Measurements from ENCODE around the gene EXOC4.

Gene EXOC4

DNA sequence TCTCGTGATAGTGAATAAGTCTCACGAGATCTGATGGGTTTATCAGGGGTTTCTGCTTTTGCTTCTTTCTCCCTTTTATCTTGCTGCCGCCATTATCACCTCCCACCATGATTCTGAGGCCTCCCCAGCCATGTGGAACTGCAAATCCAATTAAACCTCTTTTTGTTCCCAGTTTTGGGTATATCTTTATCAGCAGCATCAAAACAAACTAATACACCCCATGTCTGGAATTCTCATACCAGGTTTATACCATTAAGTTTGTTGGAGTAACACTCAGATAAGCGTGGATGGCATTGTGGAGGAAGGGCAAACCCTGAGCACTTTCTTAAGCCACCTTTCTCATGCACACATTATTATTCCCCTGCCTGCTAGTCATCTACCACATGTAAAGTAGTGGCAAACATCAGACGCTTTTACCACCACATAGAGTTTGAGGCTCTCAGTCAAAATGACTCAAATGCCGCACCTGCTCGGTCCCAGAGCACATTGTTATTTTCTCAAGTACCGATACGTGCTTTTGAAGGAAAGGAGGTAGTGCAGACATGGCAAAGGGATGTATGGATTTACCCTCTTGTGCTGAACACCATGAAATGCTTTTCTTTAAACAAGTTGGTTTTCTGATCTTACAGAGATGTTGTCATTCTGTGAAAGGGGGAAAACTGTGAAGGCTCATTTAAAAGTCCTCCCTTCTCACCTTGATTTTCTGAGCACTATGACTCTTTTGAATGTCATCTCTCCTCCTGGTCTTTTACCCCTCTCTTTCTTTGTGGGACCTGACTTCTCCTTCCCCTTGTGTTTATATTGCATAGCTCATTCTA, 429.7 kb downstream of the EXOC4 start:
- DNase-seq: no peak

DNA sequence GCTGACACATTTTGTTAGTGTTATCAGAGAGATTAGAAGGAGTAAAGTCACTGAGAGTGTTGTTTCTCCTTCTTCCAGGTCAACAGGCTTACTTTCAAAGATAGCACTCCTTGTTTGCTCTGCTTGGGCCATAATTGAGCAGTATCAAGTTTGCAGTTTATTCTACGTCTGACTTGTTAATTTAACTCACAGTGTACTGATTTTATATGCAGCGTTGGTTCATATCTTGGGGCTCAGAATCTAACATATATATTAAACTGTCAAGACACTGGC, 430.2 kb downstream of the EXOC4 start:
- no peak for DNase-seq

DNA sequence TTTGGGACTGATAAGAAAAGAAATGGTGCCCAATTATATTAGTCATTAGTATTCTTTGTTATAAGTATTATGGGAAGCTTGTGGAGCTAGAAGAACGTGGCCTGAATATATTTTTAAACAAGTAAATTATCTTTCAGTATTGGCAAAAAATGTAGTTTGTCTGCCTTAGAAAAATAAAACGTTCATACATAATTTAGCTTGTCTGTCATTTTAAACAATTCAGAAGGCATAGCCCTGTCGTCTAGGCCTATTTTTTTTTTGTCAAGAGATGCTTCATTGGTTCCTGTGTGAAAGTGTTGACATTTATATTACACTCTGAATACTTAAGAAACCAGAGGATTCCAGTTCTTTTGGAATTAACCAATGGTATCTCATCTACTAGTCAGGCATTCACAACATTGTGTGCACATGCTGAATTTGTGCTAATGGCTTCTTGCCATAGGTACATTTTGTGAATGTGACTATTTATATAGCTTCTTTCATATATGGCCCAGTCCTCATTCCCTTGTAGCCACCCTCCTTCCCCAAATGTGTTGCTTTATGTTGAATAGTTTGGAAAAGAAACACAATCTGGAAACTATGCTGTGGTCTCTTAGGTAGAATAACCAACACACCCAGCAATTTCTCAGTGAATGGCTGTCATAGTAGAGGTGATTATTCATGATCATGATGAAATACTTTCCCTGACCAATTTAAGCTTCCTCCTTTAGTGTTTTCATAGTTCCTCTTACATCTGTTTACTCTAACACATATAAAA, 435.8 kb downstream of the EXOC4 start:
- DNase-seq: peak in 1 of 2 experiments; percentile 24

DNA sequence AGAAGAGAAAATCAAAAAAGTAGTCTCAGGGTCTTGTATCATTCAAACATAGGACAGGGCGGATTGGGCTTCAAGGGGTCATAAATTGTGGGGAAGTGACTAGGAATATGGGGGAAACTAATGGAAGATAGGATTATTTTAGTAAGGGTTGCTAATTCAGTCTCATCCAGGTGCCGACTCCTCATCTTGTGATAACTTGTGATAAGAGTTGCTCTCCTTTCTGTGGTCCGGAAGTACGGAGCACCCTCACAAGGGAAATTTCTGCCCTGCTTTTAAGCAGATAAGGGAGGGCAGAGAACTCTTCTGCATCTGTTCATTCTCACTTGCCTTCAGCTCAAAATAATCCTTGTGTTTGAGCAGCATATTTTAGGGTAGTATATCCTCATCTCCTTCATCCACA, 437.9 kb downstream of the EXOC4 start:
- no peak for DNase-seq

DNA sequence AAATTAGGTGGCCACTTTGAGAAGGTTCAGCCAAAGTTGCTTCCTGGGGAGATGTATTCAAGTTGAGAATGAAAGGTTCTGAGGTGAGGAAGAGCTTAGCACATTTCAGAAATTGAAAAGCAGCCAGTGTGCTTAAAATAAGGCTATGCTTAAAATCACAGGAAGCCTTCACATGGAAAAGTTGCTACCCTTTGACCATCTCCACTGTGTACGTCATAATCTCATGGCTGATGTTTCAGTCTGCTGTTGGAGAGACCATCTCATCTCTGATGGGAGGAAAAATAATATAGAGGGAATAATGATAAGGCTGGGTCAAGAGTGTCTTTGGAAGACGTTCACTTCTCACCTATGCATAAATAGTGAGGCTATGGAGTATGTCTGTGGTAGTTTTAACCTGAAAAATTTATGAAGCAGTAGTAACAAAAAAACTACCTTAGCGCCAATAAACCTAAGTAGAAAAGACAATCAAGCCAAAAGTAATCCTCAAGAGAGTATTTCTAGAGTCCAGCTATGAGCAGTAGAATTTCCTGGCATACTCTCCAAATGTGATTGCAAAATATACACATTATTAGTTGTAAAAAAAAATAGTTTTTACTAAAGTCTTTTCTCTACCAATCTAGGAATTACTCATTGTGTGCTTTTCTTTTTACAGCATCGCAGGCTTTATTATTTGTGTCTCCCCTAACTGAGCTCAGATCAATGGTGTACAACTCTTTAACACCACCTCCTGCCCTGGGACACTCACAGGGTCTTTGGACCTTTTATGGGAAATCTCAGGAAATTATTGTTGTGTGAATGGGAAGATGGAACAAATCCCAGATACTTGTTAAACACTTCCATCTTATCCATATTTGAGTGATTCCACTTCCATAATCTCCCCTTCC, 439.1 kb downstream of the EXOC4 start:
- DNase-seq: no peak

DNA sequence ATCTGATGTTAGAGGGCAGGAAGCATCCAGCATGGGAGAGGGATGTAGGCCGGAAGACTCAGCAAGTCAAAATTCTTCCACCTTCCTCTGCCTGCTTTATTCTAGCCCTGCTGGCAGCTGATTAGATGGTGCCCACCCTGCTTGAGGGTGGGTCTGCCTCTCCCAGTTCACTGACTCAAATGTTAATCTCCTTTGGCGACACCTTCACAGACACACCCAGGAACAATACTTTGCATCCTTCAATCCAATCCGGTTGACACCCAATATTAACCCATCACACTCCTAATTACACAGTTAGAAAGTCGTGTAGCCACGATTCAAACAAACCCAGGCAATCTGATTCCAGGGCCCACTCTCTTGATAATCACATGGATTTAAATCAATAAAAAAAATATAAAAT, 440.4 kb downstream of the EXOC4 start:
- no peak for DNase-seq

DNA sequence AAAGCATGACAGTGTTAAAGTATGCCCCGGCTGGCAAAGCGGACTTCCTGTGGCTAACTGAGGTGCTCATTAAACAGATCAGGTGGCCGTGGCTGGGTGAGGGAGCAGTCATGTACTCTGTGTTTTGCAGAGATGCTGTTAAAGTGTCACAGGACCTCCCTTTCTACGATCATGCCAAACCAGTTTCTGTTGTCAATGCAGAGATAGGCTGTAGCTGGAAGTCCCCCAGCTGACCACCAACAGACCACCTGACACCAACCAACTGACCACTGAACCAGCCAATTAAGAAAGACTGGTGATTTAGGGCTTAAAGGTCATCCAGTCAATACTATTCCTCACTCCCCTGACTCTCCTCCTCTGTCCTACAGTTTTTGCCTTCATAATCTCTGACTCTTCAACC, 443.2 kb downstream of the EXOC4 start:
- DNase-seq: peak in 1 of 2 experiments; percentile 32

DNA sequence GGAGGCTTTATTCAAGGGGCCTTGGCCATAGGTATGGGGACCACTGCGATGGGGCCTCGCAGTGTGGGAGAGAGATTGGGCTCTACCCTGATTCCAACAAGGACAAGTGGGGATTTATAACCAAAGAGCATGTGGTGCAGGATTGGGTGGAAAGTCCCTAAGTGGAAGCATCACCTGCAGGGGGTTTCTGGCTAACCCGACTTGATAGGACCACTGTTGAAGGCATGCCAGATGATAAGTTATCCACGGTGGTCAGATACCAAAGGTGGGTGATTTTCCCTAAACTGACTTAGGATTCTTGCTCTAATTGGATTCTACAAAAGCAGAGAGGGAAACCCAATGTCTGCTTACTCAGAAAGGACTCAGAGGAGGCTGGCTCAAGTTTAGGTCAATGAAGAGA, 444.7 kb downstream of the EXOC4 start:
- DNase-seq: no peak

DNA sequence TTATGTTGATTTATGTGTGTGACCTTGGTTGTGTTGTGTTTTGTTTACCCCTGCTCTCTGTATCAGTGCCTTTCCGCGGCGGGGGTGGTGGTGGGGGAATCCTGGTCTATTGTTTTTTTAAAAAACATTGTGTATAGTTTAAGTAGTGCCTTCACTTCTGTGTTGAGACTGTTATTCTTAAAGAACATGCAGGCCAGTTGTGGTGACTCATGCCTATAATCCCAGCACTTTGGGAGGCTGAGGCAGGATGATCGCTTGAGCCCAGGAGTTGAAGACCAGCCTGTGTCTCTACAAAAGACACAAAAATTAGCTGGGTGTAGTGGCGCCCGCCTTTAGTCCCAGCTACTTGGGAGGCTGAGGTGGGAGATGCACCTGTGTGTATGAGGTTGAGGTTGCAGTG, 445.2 kb downstream of the EXOC4 start:
- DNase-seq: no peak

DNA sequence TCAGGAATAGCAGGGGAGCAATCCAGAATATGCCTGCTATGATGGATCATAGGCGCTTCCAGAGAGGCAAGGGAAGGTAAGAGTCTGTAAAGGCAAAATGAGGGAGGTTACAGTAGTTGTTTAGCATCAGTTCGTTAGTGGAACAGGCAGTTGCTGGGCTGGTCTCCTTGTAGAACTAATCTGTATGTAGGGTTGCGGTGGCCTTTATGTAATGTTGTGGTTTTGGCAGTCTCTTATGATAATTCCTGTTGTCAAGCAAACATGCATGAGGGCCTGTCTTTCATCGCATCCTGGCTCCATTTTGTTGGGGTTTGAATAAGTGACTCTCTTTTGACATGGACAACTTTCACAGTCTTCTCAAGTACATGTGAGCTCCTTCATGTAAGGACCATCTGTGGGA, 446.5 kb downstream of the EXOC4 start:
- no peak for DNase-seq

DNA sequence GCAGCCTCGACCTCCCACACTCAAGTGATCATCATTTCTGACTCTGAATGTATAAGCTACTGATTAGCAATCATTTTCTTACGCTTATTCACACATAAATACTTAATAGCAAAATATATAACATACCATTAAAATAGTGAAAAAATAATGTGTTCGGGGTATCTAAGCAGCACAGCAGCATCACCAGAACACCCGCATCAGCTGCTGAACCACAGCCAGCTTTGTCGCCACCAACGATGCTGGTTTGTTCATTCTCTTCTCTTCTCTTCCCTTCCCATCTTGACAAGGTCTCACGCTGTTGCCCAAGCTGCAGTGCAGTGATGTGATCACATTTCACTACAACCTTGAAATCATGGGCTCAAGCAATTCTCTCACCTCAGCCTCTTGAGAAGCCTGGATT, 449.2 kb downstream of the EXOC4 start:
- DNase-seq: no peak

DNA sequence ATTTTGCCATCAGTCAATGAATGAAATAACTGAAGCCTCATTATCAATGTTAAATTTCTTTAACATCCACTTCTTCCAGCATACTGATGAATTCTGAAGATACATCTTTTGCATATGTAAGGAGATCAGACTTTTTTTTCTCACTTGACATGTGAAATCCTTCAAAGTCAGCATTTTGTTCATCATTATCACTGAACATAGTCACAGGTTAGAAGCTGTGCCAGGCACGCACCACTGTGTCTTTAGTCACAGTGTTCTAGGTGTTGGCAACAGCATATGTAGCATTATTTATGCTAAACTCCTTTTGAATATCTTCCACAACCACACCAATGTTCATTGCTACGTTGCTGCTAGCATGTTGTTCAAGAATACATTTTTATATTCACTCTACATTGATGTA, 450.1 kb downstream of the EXOC4 start:
- no peak for DNase-seq

DNA sequence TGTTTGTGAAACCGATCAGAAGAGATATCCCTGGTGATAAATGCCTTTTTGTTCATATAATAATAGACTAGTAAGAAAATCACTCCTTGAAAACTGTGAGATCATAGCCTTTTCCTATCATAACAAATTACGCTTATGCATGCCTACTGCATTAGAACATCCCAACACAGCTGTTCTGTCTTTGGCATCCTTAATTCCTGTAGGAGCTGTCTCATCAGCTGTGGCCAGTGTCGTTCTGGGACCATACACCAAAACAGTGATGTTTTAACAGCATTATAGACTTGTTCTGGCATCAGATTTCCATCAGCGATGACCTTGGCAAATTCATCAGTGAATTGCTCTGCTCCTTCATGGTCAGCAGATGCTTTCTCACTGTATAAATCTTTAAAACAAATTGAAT, 450.7 kb downstream of the EXOC4 start:
- no peak for DNase-seq

DNA sequence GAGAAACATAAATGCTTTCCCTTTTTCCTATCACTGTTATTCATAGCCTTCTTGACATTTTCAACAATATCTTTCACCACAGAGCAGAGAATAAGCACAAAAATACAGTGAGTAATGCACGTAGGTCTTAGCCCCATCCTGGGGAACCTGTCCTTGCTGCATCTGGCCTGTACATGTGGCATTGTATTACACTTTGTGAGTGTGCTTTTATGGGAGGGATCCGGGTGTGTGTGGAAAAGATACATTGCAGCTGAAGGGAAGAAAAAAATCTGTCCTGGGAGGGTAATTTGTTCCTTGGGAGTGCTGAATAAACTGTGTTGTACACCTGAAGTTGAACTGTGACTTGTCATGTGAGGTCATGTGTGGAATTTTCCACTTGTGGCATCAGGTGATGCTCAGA, 451.6 kb downstream of the EXOC4 start:
- DNase-seq: no peak

DNA sequence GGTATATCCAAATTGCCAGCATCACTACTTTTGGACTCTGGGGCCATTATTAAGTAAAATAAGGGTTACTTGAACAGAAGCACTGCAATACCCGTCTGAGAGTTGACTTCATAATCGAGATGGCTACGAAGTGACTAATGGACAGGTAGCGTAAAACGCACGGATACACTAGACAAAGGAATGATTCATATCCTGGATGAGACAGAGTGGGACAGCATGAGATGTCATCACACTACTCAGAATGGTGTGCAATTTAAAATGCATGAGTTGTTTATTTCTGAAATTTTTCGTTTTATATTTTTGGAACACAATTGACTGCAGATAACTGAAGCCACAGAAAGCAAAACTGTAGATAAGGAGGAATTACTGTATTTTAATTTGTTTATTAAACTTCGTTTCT, 452.7 kb downstream of the EXOC4 start:
- no peak for DNase-seq

DNA sequence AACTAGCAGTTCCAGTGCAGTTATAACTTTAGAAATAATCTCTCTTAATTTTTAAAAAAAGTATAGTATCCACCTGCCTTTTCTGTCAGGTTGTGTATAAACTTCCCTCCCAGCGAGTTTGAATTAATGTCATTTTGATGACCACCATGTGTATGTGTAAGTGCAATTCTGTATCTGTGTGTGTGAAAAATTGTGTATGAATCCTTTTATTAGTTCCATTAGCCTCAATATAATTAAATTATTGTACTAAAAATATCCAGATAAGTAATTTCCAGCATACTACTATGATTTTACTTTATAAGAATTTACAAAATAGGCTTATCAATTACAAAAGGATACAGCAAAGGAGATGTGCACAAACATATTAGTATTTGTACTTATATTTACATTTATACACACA, 453.1 kb downstream of the EXOC4 start:
- no peak for DNase-seq

DNA sequence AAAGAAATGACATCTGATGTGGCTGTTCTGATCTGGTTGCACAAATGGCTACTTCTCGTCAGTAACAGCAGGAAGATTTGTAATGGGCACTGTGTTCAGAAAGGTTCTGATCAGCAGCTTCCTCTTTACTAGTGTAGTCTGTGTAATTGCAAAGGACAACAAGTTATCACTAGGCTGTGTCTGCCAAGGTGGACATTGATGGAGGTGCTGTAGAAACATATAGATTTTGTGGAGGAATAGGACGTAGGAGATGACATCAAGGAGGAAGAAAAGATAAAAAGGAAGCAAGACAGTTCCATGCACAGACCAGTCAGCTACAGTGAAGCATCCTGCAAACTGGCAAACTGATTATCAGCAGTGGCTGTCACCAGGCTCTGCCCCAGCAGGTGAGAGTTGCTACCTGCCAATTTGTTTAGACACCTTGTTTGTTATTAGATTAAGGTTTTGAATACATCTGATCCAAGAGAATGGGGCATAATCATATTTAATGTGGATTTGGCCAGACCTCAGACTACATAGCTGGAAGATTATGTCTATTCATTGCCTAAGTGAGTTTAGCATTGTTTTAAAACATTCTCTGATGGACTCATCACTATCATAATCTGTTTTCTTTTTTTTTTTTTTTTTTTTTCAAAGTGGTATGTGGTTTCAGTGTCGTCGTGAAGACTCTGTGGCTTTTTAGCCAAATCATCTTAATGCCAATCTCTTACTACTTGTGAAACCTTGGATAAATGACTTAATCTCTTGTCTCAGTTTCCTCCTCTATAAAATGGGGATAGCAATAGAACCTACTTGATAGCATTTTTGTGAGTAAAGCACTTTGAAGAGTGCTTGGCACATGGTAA, 456.4 kb downstream of the EXOC4 start:
- peak in 1 of 2 experiments; percentile 78 for DNase-seq

DNA sequence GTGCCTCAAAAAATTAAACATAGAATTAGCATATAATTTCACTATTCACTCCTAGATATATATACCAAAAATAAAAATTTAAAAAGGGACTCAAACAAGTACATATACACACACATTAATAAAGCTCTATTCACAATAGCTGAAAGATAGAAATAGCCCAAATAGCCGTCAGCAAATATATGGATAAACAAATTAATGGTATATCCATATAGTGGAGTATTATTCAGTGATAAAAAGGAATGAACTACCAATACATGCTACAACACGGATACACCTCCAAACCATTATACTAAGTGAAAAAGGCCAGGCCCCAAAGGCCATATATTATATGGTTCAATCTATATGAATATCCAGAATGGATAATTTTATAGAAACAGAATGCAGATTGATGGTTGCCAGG, 459.7 kb downstream of the EXOC4 start:
- DNase-seq: no peak

DNA sequence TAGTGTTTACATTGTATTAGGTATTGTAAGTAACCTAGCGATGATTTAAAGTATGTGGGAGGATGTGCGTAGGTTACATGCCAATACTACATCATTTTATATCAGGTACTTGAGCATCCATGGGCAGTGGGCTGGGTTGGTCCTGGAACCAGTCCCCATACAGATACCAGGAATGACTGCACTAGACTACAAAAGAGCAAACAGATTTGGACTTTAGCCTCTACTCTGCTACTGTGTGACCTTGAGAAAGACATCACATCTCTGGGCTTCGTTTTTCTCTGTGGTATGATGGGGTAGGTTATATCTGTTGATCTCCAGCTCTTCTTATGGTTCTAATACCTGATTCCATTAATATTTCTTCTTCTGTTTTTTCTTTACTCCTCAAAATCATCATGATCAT, 461.8 kb downstream of the EXOC4 start:
- DNase-seq: no peak

DNA sequence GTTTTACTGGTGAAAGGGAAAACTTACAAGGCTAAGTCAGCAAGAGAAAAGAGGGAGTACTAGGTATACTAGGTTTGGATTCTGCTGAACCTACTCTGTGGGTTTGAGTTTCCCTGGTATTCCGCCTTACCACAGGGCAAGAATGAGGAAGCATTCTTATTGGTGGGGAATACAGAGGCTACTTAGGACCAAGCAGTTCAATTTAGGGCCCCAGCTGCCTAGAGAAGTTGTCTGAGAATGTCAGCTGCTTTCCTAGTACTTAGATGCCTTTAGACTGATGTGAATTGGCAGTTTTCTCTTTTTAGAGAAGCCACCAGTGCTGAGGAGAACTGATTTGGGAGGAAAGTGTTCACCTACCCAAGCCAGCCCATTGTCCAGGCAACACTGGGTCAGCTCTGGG, 465.3 kb downstream of the EXOC4 start:
- DNase-seq: no peak

DNA sequence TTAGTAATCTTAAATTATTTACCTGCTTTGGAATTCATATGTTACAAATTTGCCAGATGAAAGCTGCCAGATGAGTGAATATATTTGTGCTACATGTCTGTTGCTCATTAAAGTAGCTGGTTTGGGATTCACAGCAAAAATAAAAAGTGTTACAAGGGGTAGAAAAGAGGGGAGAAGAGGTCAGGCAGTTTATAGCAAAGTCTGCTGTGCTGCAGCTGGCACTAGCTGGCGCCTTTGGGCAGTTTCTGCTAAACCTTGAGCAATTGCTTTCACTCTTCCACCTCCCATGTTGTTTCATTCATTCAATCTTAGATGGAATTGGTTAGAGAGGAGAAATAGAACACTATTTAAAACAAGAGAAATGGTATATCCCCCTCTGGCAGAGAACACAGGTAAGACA, 470.2 kb downstream of the EXOC4 start:
- no peak for DNase-seq

DNA sequence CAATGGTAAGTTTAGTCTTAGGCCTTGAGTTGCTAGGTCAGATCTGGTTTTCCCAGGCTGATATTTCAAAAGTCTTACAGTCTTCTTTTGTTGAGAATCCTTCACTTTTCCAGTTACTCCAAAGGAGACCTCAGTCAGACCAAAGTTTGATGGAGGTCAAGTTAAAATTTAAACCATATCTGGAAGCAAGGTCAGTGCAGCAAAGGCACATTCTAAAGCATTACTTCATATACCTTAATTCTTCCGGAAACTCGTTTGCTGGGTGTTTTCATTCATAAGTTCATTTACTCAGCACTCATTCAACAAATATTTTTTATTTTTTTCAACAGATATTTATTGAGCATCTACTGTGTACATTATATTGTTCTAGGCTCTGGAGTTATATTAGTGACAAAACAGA, 471.3 kb downstream of the EXOC4 start:
- DNase-seq: no peak

DNA sequence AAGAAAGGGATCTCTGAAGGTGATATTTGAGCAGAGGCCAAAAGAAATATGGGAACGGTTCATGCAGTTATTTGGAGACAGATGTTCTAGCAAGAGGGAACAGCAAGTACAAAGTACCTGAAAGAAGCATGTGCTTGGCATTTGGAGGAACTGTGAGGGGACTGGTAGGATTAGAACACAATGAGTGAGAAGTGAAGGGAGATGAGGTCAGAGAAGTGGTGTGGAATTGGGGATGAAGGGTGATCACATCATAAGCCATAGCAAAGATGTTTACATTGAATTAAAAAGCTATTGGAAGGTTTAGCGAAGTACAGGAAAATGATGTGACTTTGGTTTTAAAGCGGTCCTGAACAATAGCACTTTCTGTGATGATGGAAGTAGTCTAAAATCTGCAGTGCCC, 471.8 kb downstream of the EXOC4 start:
- DNase-seq: no peak
